K562 (cell line): ENCODE measurements around the gene GP2. TPM values are rescaled to one million over a fixed set of nuclear protein-coding genes. Genes with fewer than 3 reads are reported as not detected.
A peak's percentile ranks its signal among the peaks of the same experiment; 100 is the strongest.

Experiments used
- ATAC-seq: fragments of 200-7000 bp; cut with Tn5 transposase; 3 replicates; pipeline ENCODE4 v1.9.1; 2020; ENCODE audit warnings: moderate library complexity
- BruUV-seq: library from RNA; stranded (reverse); fragments of 400-500 nt; replicated peaks from 2 replicates; lab custom pipeline; 2021; lab: Mats Ljungman, UMichigan
- CTCF ChIA-PET: fragments of 300-600 bp; formaldehyde crosslinking; extraction: SDS; loops from one replicate; lab custom pipeline; 2021; ENCODE audit warnings: low intra/inter-chr PET ratio; lab: Yijun Ruan, JAX
- POLR2A ChIA-PET: fragments of 300-600, 350-650 bp; sonication (Branson Sonifier 250); formaldehyde crosslinking; extraction: SDS; loops from one replicate; lab custom pipeline; 2021; ENCODE audit warnings: antibody characterized with exemption, inconsistent platforms; lab: Yijun Ruan, JAX
- DNase-seq, 4 experiments: peaks; one replicate each; pipeline versions ENCODE4 v3.0.0 to v3.0.0-alpha.2; 2011 to 2018; ENCODE audit warnings: low spot score in 3 of 4, mixed read lengths in 3 of 4; ENCODE audit errors: extremely low read depth in 1 of 4
- FAIRE-seq: peaks from 2 replicates; lab custom pipeline; 2011; peaks lifted over from hg19 to GRCh38; lab: Jason Lieb, UNC
- H2AFZ ChIP-seq: 2 replicates; pipeline ENCODE4 v1.6.0; 2011; ENCODE audit warnings: low read depth, low read length, control low read depth, inconsistent platforms
- H3K27ac ChIP-seq: fragments of 200-600 bp; 3 replicates; pipeline ENCODE4 v1.8.0; 2011; ENCODE audit warnings: low read depth, mild to moderate bottlenecking, control low read depth, inconsistent platforms, low read length, moderate library complexity, mixed read lengths; ENCODE audit errors: extremely low read depth
- H3K27me3 ChIP-seq, 2 experiments: fragments of 300-600 bp in 1 of 2; 2 replicates in 1 of 2; 3 replicates in 1 of 2; pipeline versions ENCODE4 v1.6.0 to v1.8.0; 2011; ENCODE audit warnings: inconsistent platforms in 2 of 2, low read length in 2 of 2, mild to moderate bottlenecking in 1 of 2, mixed read lengths in 1 of 2, moderate library complexity in 1 of 2; ENCODE audit not compliant: control insufficient read depth in 2 of 2, insufficient read depth in 2 of 2
- H3K36me3 ChIP-seq: fragments of 300-600 bp; 3 replicates; pipeline ENCODE4 v1.8.0; 2011; ENCODE audit warnings: mild to moderate bottlenecking, low read length, inconsistent platforms; ENCODE audit not compliant: control insufficient read depth, insufficient read depth
- H3K4me1 ChIP-seq, 2 experiments: fragments of 200-600 bp in 1 of 2; replicated peaks in 1 of 2; 2 replicates in 1 of 2; 3 replicates in 1 of 2; pipeline versions ENCODE4 v1.5.1 to v1.8.0; 2011; ENCODE audit warnings: inconsistent platforms in 2 of 2, low read length in 2 of 2, mild to moderate bottlenecking in 1 of 2, mixed read lengths in 1 of 2, moderate library complexity in 1 of 2; ENCODE audit not compliant: control insufficient read depth in 2 of 2, insufficient read depth in 2 of 2
- H3K4me2 ChIP-seq: 2 replicates; pipeline ENCODE4 v1.6.1; 2011; ENCODE audit warnings: low read length, control low read depth, inconsistent platforms, mixed read lengths; ENCODE audit not compliant: insufficient read depth
- H3K4me3 ChIP-seq: fragments of 200-600 bp; sonication (generic), shearing (Covaris generic); 2 replicates; pipeline ENCODE4 v1.5.1; 2016; ENCODE audit warnings: control low read depth, inconsistent platforms
- H3K79me2 ChIP-seq: fragments of 200-600 bp; 3 replicates; pipeline ENCODE4 v1.8.0; 2011; ENCODE audit warnings: low read length, inconsistent platforms; ENCODE audit not compliant: control insufficient read depth, insufficient read depth
- H3K9ac ChIP-seq, 2 experiments: 2 replicates each; pipeline versions ENCODE4 v1.6.0 to v1.6.1; 2011; ENCODE audit warnings: low read depth in 2 of 2, low read length in 2 of 2, control low read depth in 1 of 2, inconsistent platforms in 1 of 2, mild to moderate bottlenecking in 1 of 2, mixed read lengths in 1 of 2; ENCODE audit not compliant: insufficient read depth in 1 of 2
- H3K9me1 ChIP-seq: one replicate; pipeline ENCODE4 v1.6.0; 2011; ENCODE audit warnings: inconsistent platforms, mild to moderate bottlenecking, low read length, moderate library complexity; ENCODE audit not compliant: control insufficient read depth, insufficient read depth
- H3K9me3 ChIP-seq: replicated peaks from 2 replicates; pipeline ENCODE4 v1.5.1; 2011; ENCODE audit warnings: low read depth, low read length, inconsistent platforms; ENCODE audit not compliant: control insufficient read depth, insufficient read depth
- H4K20me1 ChIP-seq: replicated peaks from 2 replicates; pipeline ENCODE4 v1.6.1; 2011; ENCODE audit warnings: low read length, inconsistent platforms, mixed read lengths; ENCODE audit not compliant: control insufficient read depth, insufficient read depth
- DDX20 ChIP-seq: fragments of 450-650 bp; IDR thresholded peaks from 2 replicates; pipeline ENCODE4 v1.6.1; 2016; ENCODE audit warnings: missing genetic modification characterization, low read depth, mild to moderate bottlenecking, missing compliant biosample characterization, moderate library complexity
- JUNB ChIP-seq: fragments of 450-650 bp; formaldehyde crosslinking; conservative IDR thresholded peaks from 2 replicates; pipeline ENCODE4 v1.4.0; 2020; ENCODE audit warnings: mild to moderate bottlenecking
- NONO ChIP-seq, 2 experiments: fragments of 200-400 bp in 1 of 2; fragments of 450-650 bp in 1 of 2; formaldehyde crosslinking in 1 of 2; IDR thresholded peaks; 2 replicates each; pipeline ENCODE4 v1.6.1; 2017; ENCODE audit warnings: low read depth in 2 of 2, mild to moderate bottlenecking in 2 of 2, moderate library complexity in 2 of 2, low read length in 1 of 2
- SPI1 ChIP-seq: IDR thresholded peaks from 2 replicates; pipeline ENCODE4 v1.6.1; 2011; ENCODE audit warnings: low read depth, low read length, control low read depth, borderline replicate concordance
- ZBTB7A ChIP-seq: IDR thresholded peaks from 2 replicates; pipeline ENCODE4 v1.6.1; 2011; ENCODE audit warnings: low read depth, mild to moderate bottlenecking, low read length, moderate library complexity, borderline replicate concordance; ENCODE audit not compliant: control insufficient read depth
- WGBS: fragments of 100-300 bp; shearing (Covaris generic); methylation state at CpG from one replicate; pipeline ENCODE4 v1.1.6; 2016; ENCODE audit warnings: low coverage, mixed read lengths; ENCODE audit not compliant: insufficient coverage; ENCODE audit errors: missing lambda C conversion rate; 5-methylcytosine and 5-hydroxymethylcytosine counted together
- in situ Hi-C: fragments of 300-500 bp; cut with MboI; formaldehyde crosslinking; loops from 4 replicates; pipeline ENCODE4 v1.15.0; 2018; ENCODE audit warnings: inconsistent platforms, mixed read lengths
- intact Hi-C: fragments of 100-400 bp; cut with micrococcal nuclease; formaldehyde crosslinking; loops from 2 replicates; pipeline ENCODE4 v1.14.2; 2022
- polyA plus RNA-seq, 8 experiments: library from polyadenylated mRNA; depleted of rRNA in 4 of 8; stranded (reverse) in 5 of 8; unstranded in 3 of 8; fragments of >200 nt; fragmentation: Nextera tagmentation in 2 of 8; fragmentation: Illumina TruSeq in 1 of 8; extraction: Ambion mirVana in 2 of 8; extraction: Trizol in 1 of 8; gene quantifications; 2 replicates each; pipeline versions ENCODE4 v1.2.1 to v1.2.3, GENCODE V29; 2011 to 2014; ENCODE audit warnings: inconsistent platforms in 1 of 8, missing spikeins in 1 of 8
- total RNA-seq, 7 experiments: library from RNA; depleted of rRNA in 6 of 7; stranded (reverse); fragments of >200 nt in 6 of 7; fragmentation: Illumina TruSeq in 2 of 7; extraction: Trizol in 2 of 7; gene quantifications; 2 replicates each; pipeline versions ENCODE4 v1.2.1 to v1.2.3, GENCODE V29; 2011 to 2021; ENCODE audit warnings: low replicate concordance in 1 of 7
- TF ChIP-seq, protein P1 (sequence below): fragments of 250-450 bp; sonication (Bioruptor Pico); IDR thresholded peaks from 2 replicates; pipeline ENCODE4 v1.5.0; 2021; ENCODE audit warnings: mild to moderate bottlenecking, borderline replicate concordance

Gene GP2
- total and polyA plus RNA-seq, 9 of the 15 experiments (the other 6 are each of a cell fraction or from before 2014, with no cell fraction given) = 5.9 TPM; not detected in 8

DNA sequence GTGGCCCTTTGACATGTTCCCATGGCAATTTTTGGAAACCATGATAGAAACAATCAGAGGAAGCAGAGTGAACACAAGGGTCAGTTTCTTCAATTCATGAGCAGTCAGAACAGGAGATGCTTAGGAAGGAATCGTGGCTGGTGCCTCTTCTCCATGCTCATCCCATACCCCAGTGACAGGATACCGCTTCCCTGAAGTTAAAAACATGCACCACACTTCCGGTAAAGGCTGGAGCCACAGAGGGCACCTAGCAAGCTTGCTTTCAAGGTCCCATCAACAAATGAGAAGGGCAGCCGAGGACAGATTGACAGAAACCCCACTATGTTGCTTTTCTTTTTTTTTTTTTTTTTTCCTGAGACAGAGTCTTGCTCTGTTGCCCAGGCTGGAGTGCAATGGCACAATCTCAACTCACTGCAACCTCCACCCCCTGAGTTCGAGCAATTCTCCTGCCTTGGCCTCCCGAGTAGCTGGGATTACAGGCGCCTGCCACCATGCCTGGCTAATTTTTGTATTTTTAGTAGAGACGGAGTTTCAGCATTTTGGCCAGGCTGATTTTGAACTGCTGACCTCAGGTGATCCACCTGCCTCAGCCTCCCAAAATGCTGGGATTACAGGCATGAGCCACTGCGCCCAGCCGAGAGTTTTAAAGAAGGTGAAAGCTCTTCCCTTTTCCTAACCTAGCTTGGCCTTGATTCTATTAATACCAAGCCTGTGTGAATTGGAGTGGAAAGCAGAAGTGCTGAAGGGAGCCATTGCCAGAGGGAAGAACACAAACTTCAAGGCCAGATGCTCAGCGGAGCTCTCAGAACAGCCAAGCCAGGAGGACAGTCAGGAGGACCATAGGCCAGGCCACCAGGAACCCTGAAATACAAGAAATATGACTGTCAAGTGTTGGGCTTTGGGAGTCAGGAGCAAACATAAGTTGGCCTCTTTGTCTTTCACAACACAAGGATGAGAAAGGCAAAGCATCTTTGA lies 16.6 kb downstream of the GP2 start:
- Histone ChIP-seq H3K27ac (no peak overlapping the region), H3K9ac (no peak overlapping the region), H3K4me3 (no peak overlapping the region), H3K27me3 (no peaks in the 10 kb centered on the region; a peak in 1 of 5 replicates), H3K4me2 (no peak overlapping the region), H3K36me3 (no peaks in the 10 kb centered on the region), H3K4me1 (no peaks in the 10 kb centered on the region), H3K9me1 (no peaks in the 10 kb centered on the region), H3K79me2 (no peaks in the 10 kb centered on the region), H3K9me3 (no peaks in the 10 kb centered on the region), H4K20me1 (peaks cover 3% of the 10 kb centered on the region; the same call in 1 of the 2 replicates), H2AFZ (no peak overlapping the region)
- ChIA-PET CTCF (no interaction called here), POLR2A (interaction anchor here (0.5 kb wide), 1 partner anchor 1027 kb away, joined by 3 read pairs; no protein-coding TSS in a partner anchor)
- ATAC-seq (no peak), DNase-seq (no peak), FAIRE-seq (no peak)
- in situ Hi-C loops (no loop called here), intact Hi-C loops (no loop called here)
- BruUV-seq = no TSS peak
- WGBS = 0% methylated on average over 10 of the region's 11 CpGs
- TF ChIP-seq NONO (IDR thresholded peaks at IDR 0.05; ENCODE audit: low read depth in 2 of 2, low read length in 1 of 2) (no peak), SPI1 (peak; percentile 21; the same call in 1 of the 2 replicates)

DNA sequence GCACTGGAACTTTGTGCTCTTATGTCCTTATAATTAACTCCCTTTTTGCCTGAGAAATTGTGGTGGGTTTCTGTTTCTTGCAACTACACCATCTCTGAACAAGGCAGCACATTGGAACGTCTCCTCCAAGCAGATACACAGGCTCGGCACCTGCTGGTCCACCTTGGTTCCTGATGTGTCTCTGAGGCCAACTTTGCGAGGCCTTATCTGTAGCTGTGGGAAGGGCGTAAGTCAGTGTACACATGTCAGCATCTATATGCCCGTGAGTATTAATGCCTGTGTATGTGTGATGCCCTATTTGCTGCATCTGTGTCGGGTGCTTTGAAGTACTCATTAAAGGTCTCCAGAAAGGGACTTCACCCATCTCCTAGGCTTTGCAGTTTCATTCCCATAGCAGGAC lies 17.5 kb downstream of the GP2 start:
- ChIA-PET POLR2A (no interaction called here), CTCF (no interaction called here)
- Histone ChIP-seq H3K9me3 (no peaks in the 10 kb centered on the region), H3K9ac (no peak overlapping the region), H3K79me2 (no peaks in the 10 kb centered on the region), H3K4me1 (no peaks in the 10 kb centered on the region), H3K4me2 (no peak overlapping the region), H3K4me3 (no peak overlapping the region), H3K27me3 (no peaks in the 10 kb centered on the region; a peak in 1 of 5 replicates), H3K9me1 (no peaks in the 10 kb centered on the region), H4K20me1 (0 out of 2 replicates have a peak, but pooled peaks cover 1% of the 10 kb centered on the region), H2AFZ (no peak overlapping the region), H3K36me3 (no peaks in the 10 kb centered on the region), H3K27ac (no peak overlapping the region)
- ATAC-seq = no peak
- 0% methylated on average over 6 of the region's 6 CpGs for WGBS
- no peak for DNase-seq
- in situ Hi-C loops (loop anchor here (10.0 kb wide), 1 partner anchor 705 kb away; no protein-coding TSS in a partner anchor), intact Hi-C loops (no loop called here)
- no TSS peak for BruUV-seq
- FAIRE-seq = no peak
- TF ChIP-seq JUNB = no peak
- TF ChIP-seq ZBTB7A = no peak
- TF ChIP-seq, protein P1, sequence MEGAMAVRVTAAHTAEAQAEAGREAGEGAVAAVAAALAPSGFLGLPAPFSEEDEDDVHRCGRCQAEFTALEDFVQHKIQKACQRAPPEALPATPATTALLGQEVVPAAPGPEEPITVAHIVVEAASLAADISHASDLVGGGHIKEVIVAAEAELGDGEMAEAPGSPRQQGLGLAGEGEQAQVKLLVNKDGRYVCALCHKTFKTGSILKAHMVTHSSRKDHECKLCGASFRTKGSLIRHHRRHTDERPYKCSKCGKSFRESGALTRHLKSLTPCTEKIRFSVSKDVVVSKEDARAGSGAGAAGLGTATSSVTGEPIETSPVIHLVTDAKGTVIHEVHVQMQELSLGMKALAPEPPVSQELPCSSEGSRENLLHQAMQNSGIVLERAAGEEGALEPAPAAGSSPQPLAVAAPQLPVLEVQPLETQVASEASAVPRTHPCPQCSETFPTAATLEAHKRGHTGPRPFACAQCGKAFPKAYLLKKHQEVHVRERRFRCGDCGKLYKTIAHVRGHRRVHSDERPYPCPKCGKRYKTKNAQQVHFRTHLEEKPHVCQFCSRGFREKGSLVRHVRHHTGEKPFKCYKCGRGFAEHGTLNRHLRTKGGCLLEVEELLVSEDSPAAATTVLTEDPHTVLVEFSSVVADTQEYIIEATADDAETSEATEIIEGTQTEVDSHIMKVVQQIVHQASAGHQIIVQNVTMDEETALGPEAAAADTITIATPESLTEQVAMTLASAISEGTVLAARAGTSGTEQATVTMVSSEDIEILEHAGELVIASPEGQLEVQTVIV = no peak
- TF ChIP-seq DDX20 (tag) = no peak
